M059J (cell line): ENCODE data around the gene PTCRA. TPM values are rescaled to one million over a fixed set of nuclear protein-coding genes. Genes with fewer than 3 reads are reported as not detected.
A peak's percentile ranks its signal among the peaks of the same experiment; 100 is the strongest.
"Not testable (repeated sequence)": the region's sequence is repeated elsewhere in the genome, so short reads cannot be mapped to it uniquely, and the experiment has no call there.

ENCODE experiments used
- DNase-seq: peaks from one replicate; pipeline ENCODE4 v3.0.0-alpha.2; 2012; ENCODE audit warnings: low read depth
- total RNA-seq: library from RNA; depleted of rRNA; stranded (reverse); fragments of >200 nt; shearing (Covaris generic); gene quantifications from 2 replicates; pipeline ENCODE4 v1.2.3, GENCODE V29; 2014; rRNA removed

Gene PTCRA, protein sequence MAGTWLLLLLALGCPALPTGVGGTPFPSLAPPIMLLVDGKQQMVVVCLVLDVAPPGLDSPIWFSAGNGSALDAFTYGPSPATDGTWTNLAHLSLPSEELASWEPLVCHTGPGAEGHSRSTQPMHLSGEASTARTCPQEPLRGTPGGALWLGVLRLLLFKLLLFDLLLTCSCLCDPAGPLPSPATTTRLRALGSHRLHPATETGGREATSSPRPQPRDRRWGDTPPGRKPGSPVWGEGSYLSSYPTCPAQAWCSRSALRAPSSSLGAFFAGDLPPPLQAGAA
- not detected in 2 replicates for total RNA-seq

- DNase-seq: no peak
Measured at GRCh38 chr6:42915732-42916131, at the start of gene PTCRA. PTCRA (plus strand) TSS chr6:42916053; CDS start chr6:42916070, 17 bp downstream.

- DNase-seq: no peak
Measured at GRCh38 chr6:42870145-42870936, 45.5 kb upstream of the PTCRA start.

GRCh38 chr6:42871711-42872110 lies 44.1 kb upstream of the PTCRA start:
- DNase-seq: no peak

DNA sequence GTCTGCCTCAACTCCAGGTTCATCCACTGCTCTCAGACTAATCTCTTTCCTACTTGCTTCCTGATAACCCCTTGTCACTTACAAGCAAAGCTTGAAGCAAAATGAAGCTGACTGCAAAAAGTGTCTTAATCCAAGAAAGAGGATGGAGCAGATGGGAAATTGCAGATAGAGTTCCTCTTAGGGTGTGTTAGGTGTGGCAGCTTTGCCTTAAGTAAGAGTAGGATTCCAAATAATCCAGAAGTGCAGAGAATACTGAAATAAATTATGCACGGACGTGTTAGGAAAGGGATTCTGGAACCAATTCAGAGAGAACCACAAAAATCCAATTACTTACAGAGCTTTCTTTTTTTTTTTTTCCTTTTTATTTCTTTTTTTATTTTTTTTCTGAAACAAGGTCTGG lies 42.5 kb upstream of the PTCRA start:
- no peak for DNase-seq

DNA sequence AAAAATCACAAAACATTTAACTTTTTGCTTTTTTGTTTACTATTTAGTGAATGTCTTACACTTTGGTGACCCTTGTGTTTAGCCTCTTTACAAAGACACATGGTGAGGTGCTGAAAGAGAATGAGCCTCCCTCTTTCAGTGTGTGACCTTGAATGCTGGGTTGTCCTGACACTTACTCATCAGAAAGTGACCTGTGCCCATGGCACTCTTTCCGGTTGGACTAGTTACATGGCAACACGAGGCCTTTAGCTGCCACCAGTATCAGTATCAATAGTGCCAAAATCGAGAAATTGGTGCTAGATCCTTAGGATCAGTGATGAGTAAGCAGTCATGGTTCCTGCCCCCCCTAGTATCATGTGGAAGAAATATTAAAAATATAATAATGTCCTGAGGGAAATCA lies 38.2 kb upstream of the PTCRA start:
- DNase-seq: no peak

DNA sequence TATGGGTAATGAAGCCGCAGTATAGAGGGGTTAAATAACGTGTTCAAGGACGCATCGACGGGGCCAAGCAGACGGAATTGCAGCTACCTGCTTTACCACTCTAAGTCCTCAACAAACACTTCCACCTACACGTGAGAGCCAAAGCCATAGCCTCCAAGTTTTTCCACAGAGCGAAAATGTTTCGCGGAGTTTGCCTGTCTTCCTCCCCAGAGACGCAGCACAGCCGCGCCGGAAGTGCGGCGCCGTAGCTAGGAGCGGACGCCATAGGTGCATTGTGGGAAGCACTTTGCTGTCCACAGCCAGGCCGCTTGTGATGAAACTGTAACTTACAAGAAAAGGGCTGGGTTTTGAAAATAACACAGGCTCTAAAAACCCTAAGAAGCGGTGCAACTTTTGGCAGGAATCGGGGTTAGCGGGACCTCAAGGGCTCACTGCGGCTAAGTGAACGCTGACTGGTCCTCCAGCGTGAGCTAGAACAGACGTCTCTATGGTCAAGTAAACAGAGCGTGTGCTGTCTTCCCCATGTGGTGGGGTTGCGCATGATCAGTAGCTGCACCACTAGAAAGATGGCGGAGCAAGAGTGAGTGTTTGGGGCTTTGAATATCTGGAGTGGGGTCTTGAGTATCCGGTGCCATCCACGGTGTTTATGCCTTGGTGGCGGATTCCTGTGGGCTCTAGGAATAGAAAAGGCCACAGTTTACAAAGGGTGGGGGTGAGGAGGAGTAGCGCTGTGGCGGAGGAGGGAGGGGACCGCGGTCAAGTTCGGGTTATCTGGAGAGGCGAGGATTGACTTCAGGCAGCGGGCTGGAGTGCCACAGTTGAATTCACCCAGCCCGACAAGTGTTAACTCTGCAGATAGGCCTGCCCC lies 36.2 kb upstream of the PTCRA start, which contains the start of gene RPL7L1:
Gene RPL7L1, plus strand, starts transcription at position 245 of the 868 bp plus-strand sequence. Its CDS starts 295 bp downstream, at position 540.
- peak; percentile 92 for DNase-seq

- DNase-seq: not testable (repeated sequence)
Measured at GRCh38 chr6:42880240-42880817, 35.5 kb upstream of the PTCRA start.

DNA sequence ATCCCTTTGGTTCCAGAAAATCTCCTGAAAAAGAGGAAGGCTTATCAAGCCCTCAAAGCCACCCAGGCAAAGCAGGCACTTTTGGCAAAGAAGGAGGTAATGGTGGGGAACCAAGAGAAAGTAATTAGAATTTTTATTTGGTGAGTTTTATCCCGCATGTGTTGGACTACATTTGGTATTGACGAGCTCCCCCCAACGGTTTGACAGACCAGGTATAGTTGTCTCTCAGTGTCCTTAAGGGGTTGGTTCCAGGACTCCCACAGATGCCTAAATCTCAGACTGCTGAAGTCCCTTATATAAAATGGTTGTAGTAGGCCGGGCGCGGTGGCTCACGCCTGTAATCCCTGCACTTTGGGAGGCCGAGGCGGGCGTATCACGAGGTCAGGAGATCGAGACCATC lies 35.0 kb upstream of the PTCRA start:
- DNase-seq: not testable (repeated sequence)

DNA sequence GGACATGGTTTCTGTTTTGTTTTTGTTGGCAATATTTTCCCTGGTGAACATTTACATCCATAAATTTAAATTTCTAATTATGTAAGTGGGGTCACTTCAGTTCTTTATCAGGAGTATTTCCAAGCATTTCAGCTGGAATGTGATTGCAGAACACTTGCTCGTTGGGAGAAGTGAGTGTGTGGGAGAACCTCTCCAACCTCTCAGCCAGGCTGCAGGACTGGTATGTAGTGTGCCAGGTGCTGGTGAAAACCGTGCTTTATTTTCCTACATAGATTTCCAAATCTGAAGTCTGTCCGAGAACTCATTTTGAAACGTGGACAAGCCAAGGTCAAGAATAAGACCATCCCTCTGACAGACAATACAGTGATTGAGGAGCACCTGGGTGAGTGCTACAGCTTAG lies 30.2 kb upstream of the PTCRA start:
- no peak for DNase-seq

DNA sequence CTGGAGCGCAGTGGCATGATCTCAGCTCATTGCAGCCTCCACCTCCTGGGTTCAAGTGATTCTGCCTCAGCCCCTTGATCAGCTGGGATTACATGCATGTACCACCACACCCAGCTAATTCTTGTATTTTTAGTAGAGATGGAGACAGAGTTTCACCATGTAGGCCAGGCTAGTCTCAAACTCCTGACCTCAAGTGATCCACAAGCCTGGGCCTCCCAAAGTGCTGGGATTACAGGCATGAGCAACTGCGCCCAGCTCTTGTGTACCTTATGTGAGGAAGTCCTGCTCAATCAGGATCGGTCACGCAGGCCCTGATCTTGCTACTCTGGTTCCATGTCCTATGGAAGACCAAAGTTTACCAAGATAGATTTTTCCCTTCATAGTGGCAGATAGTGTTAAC lies 27.7 kb upstream of the PTCRA start:
- DNase-seq: not testable (repeated sequence)

- no peak for DNase-seq
Measured at GRCh38 chr6:42889815-42890214, 26.0 kb upstream of the PTCRA start.

- peak; percentile 97 for DNase-seq
Measured at GRCh38 chr6:42890311-42891198, 25.3 kb upstream of the PTCRA start.

GRCh38 chr6:42891199-42891722 lies 24.6 kb upstream of the PTCRA start:
- no peak for DNase-seq

DNA sequence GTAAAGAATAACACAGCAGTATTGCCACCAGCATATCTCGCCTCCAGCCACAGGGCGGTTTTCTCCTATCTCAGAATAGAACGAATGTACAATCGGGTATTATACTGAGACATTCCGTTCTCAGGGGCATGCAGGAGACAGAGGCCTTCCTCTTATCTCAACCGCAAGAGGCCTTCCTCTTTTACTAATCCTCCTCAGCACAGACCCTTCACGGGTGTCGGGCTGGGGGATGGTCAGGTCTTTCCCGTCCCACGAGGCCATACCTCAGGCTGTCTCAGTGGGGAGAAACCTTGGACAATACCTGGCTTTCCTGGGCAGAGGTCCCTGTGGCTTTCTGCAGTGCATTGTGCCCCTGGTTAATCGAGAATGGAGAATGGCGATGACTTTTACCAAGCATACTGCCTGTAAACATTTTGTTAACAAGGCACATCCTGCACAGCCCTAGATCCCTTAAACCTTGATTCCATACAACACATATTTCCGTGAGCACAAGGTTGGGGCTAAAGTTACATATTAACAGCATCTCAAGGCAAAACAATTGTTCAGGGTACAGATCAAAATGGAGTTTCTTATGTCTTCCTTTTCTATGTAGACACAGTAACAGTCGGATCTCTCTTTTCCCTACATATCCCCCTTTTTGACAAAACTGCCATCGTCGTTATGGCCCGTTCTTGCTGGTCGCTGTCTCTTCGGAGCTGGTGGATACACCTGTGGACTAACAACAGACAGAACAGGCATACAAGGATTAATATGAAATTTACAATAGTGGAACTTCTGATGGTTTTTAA lies 21.6 kb upstream of the PTCRA start:
- DNase-seq: not testable (repeated sequence)

DNA sequence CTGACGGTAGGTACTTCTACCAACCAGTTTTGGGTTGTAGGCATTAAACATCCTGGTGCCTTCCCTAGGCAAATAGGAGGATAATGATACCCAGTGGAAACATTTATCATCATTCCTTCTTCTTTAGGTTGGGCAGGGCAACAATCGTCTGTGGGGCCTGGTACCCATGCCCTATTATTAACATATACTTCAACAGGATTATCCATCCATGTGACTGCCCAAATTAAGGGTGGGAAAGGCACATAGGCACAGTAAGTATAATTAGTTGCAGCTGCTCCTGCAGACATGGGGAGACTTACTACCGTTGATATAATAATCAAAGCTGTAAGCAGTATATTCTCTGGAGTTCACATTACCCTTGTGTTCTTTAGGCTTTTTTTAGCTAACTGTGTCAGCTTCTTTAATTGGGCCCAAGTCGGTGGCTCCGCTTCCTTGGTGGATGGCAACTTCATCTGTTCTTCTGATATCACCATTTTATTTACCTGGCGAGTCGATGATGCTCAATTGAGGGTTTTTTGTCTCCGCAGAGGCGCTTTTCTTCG lies 19.6 kb upstream of the PTCRA start:
- DNase-seq: no peak

GRCh38 chr6:42898891-42899361 lies 16.9 kb upstream of the PTCRA start:
- peak; percentile 68 for DNase-seq

GRCh38 chr6:42899871-42900270 lies 16.0 kb upstream of the PTCRA start:
- no peak for DNase-seq

GRCh38 chr6:42901538-42901957 lies 14.3 kb upstream of the PTCRA start:
- DNase-seq: peak; percentile 88
